ENCODE measurements around the gene SEC24C. TPM values are rescaled to one million over a fixed set of nuclear protein-coding genes. Genes with fewer than 3 reads are reported as not detected.

SEC24C gene
- total and polyA plus RNA-seq, 2 of the 13 experiments (the other 11 are each of a cell fraction or from before 2014, with no cell fraction given), result 63.1 to 66.4 TPM

DNA sequence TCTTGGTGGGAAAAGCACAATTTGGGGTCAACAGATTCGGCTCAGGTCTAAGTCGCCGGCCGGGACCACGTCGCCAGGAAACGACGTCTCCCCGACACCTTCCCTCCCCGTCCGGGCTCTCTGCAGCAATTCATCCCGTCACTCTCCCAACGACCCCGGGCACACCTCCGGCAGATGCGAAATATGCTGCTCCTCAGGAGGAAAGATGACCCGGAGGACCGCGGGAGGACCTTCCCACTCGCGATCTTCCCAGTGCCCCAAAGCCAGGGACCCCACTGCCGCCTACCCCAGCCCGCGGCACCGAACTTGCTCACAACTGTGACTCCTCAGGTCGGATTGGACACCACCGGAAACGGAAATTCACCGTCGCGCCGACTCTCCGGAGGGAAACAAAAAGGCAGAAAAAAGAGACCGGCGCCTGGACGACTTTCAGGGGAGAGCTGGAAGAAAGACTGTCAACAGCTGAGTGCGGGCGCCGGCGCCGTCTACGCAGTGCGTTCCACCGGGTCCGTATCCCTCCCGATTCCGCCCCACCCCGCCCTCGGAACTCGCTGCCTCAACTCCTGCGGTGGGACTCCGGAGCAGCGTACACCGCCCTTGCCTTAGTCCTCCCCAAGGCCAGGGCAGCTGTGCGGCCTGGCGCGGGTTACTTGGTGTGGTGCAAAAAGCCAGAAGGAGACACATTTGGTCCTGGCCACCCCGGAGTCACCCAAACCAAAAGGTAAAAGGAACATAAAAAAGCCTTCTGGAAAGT, 13.8 kb upstream of the SEC24C start (continued):
- no peak for TF ChIP-seq IKZF1 (IDR thresholded peaks at IDR 0.05)
- 0 out of 2 replicates have a peak, but pooled peaks have one; percentile 25 for TF ChIP-seq THAP7 (CRISPR knock-in tag; IDR thresholded peaks at IDR 0.05)
- TF ChIP-seq ZNF34 (CRISPR knock-in tag; IDR thresholded peaks at IDR 0.05; ENCODE audit: borderline replicate concordance), result peak; percentile 62; the same call in 1 of the 2 replicates
- TF ChIP-seq, protein P1, sequence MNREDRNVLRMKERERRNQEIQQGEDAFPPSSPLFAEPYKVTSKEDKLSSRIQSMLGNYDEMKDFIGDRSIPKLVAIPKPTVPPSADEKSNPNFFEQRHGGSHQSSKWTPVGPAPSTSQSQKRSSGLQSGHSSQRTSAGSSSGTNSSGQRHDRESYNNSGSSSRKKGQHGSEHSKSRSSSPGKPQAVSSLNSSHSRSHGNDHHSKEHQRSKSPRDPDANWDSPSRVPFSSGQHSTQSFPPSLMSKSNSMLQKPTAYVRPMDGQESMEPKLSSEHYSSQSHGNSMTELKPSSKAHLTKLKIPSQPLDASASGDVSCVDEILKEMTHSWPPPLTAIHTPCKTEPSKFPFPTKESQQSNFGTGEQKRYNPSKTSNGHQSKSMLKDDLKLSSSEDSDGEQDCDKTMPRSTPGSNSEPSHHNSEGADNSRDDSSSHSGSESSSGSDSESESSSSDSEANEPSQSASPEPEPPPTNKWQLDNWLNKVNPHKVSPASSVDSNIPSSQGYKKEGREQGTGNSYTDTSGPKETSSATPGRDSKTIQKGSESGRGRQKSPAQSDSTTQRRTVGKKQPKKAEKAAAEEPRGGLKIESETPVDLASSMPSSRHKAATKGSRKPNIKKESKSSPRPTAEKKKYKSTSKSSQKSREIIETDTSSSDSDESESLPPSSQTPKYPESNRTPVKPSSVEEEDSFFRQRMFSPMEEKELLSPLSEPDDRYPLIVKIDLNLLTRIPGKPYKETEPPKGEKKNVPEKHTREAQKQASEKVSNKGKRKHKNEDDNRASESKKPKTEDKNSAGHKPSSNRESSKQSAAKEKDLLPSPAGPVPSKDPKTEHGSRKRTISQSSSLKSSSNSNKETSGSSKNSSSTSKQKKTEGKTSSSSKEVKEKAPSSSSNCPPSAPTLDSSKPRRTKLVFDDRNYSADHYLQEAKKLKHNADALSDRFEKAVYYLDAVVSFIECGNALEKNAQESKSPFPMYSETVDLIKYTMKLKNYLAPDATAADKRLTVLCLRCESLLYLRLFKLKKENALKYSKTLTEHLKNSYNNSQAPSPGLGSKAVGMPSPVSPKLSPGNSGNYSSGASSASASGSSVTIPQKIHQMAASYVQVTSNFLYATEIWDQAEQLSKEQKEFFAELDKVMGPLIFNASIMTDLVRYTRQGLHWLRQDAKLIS (CRISPR knock-in tag; IDR thresholded peaks at IDR 0.05), result no peak
- TF ChIP-seq CBX5 (CRISPR knock-in tag; IDR thresholded peaks at IDR 0.05; ENCODE audit: borderline replicate concordance), result peak; percentile 92
- peak; percentile 79; the same call in 1 of the 2 replicates for TF ChIP-seq MIXL1 (CRISPR knock-in tag; IDR thresholded peaks at IDR 0.05)
- TF ChIP-seq, protein P2, sequence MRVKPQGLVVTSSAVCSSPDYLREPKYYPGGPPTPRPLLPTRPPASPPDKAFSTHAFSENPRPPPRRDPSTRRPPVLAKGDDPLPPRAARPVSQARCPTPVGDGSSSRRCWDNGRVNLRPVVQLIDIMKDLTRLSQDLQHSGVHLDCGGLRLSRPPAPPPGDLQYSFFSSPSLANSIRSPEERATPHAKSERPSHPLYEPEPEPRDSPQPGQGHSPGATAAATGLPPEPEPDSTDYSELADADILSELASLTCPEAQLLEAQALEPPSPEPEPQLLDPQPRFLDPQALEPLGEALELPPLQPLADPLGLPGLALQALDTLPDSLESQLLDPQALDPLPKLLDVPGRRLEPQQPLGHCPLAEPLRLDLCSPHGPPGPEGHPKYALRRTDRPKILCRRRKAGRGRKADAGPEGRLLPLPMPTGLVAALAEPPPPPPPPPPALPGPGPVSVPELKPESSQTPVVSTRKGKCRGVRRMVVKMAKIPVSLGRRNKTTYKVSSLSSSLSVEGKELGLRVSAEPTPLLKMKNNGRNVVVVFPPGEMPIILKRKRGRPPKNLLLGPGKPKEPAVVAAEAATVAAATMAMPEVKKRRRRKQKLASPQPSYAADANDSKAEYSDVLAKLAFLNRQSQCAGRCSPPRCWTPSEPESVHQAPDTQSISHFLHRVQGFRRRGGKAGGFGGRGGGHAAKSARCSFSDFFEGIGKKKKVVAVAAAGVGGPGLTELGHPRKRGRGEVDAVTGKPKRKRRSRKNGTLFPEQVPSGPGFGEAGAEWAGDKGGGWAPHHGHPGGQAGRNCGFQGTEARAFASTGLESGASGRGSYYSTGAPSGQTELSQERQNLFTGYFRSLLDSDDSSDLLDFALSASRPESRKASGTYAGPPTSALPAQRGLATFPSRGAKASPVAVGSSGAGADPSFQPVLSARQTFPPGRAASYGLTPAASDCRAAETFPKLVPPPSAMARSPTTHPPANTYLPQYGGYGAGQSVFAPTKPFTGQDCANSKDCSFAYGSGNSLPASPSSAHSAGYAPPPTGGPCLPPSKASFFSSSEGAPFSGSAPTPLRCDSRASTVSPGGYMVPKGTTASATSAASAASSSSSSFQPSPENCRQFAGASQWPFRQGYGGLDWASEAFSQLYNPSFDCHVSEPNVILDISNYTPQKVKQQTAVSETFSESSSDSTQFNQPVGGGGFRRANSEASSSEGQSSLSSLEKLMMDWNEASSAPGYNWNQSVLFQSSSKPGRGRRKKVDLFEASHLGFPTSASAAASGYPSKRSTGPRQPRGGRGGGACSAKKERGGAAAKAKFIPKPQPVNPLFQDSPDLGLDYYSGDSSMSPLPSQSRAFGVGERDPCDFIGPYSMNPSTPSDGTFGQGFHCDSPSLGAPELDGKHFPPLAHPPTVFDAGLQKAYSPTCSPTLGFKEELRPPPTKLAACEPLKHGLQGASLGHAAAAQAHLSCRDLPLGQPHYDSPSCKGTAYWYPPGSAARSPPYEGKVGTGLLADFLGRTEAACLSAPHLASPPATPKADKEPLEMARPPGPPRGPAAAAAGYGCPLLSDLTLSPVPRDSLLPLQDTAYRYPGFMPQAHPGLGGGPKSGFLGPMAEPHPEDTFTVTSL (CRISPR knock-in tag; IDR thresholded peaks at IDR 0.05; ENCODE audit: borderline replicate concordance), result no peak
- TF ChIP-seq ZEB1 (IDR thresholded peaks at IDR 0.05; ENCODE audit: insufficient replicate concordance, low read depth), result no peak
- no peak for TF ChIP-seq ETV6 (CRISPR knock-in tag; conservative IDR thresholded peaks at IDR 0.05)
- TF ChIP-seq ZZZ3 (CRISPR knock-in tag; IDR thresholded peaks at IDR 0.05; ENCODE audit: borderline replicate concordance), result peak; percentile 86; the same call in 1 of the 2 replicates
- no peak for TF ChIP-seq FLYWCH1 (CRISPR knock-in tag; IDR thresholded peaks at IDR 0.05)
- TF ChIP-seq, protein P3, sequence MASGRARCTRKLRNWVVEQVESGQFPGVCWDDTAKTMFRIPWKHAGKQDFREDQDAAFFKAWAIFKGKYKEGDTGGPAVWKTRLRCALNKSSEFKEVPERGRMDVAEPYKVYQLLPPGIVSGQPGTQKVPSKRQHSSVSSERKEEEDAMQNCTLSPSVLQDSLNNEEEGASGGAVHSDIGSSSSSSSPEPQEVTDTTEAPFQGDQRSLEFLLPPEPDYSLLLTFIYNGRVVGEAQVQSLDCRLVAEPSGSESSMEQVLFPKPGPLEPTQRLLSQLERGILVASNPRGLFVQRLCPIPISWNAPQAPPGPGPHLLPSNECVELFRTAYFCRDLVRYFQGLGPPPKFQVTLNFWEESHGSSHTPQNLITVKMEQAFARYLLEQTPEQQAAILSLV (CRISPR knock-in tag; IDR thresholded peaks at IDR 0.05; ENCODE audit: borderline replicate concordance), result peak; percentile 85; the same call in 1 of the 2 replicates
- TF ChIP-seq ZNF589 (CRISPR knock-in tag; conservative IDR thresholded peaks at IDR 0.05), result no peak
- no peak for TF ChIP-seq ZNF652 (CRISPR knock-in tag; IDR thresholded peaks at IDR 0.05; ENCODE audit: borderline replicate concordance, low read depth)
- TF ChIP-seq ZNF580 (CRISPR knock-in tag; IDR thresholded peaks at IDR 0.05; ENCODE audit: borderline replicate concordance, low read depth), result peak; percentile 87; the same call in 1 of the 2 replicates
- no peak for TF ChIP-seq HNRNPK (IDR thresholded peaks at IDR 0.05; ENCODE audit: low read depth, low read length, poor library complexity, severe bottlenecking)

Data from HepG2 (cell line).